ENCODE results near the gene EPOP. TPM values are rescaled to one million over a fixed set of nuclear protein-coding genes. Genes with fewer than 3 reads are reported as not detected.

Gene EPOP
- total RNA-seq, 1 donor from 2014 or later: not detected

GRCh38 chr17:38705803-38706504 is 31.2 kb upstream of the EPOP start:
- peak; percentile 69 for DNase-seq

GRCh38 chr17:38705523-38705802 is 30.7 kb upstream of the EPOP start:
- DNase-seq: no peak

DNA sequence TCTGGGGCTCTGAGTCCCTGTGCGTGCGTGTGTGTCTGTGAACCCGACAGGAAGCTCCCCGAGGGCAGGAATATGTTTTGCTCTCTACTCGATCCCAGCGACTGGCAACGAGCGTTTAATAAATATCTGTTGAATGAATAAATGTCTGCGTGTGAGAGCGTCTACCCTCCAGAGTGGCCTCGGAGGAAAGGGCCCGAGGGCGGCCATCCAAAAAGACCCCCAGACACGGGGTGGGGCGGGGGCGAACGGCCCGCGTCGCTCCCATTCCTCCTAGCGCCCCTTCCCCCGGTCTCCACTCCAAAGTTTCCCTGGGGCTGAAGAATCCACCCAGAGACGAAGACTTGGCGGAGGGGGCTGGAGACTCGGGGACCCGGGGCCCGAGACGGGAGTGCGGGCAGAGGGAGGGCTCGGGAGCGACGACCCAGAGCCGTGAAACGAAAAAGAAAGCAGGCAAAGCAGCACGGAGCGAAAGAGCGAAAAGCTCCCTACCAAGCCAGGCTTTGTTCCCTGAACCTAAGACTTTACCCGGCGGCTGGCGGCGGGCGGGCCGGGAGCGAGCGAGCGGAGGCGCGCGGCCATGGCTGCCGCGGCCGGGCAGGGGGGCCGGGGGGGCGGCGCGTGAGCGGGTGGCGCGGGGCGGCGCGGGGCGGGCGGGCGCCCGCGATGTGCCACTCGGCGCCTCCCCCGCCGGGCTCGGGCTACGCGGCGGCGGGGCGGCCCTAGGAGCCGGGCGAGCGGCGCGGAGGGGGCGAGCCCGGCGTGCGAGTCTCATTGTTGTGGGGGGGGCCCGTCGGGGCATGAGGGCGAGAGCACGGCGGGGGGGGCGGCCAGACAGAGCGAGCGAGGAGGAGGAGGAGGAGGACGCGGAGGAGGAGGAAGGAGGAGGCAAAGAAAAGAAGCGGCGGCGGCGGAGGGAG is 30.1 kb upstream of the EPOP start, which contains the start of gene MLLT6:
MLLT6 (plus strand) TSS at position 668 of the 917 bp plus-strand sequence. CDS start 360 bp downstream, outside the sequence.
- DNase-seq: peak; percentile 92

DNA sequence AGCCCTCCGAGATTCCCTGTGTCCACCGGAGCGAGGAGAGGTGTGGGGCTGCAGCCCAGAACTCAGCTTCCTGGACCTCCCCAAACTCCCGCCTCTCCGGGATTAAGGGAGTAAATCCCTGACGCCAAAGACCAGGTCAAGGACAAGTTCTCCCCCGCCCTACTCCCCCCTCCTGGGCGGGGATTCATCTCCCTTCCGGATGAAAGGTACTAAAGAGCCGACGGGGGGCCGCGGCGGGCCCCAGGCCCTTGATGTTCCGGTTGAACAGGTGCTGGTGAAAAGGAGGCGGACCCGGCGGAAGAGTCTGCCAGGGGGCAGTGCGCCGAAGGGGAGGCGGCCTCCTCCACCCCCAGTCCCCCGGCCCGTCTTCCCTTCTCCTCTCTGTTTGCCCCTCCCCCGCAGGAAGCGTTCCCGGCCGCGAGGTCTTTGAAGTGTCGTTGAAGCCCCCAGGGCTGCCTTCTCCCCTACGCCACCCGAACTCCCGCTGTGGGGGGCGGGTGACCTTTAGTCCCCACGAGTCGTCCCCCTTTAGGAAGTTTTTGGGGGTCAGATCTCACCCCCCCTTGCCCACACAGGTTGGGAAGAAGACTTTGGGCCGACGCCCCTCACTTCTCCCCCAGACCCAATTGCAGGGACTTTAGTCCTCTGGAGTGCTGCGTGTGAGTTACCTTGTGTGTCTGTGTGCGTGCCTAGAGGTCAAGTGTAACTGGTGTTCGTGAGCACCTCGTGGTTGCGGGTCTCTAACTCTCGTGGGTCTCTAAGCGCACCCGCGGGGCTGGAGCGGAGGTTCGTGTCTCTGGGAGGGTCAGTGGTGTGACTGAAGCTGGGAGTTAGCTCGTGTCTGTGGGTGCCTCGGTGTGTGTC is 29.2 kb upstream of the EPOP start:
- DNase-seq: peak; percentile 85

DNA sequence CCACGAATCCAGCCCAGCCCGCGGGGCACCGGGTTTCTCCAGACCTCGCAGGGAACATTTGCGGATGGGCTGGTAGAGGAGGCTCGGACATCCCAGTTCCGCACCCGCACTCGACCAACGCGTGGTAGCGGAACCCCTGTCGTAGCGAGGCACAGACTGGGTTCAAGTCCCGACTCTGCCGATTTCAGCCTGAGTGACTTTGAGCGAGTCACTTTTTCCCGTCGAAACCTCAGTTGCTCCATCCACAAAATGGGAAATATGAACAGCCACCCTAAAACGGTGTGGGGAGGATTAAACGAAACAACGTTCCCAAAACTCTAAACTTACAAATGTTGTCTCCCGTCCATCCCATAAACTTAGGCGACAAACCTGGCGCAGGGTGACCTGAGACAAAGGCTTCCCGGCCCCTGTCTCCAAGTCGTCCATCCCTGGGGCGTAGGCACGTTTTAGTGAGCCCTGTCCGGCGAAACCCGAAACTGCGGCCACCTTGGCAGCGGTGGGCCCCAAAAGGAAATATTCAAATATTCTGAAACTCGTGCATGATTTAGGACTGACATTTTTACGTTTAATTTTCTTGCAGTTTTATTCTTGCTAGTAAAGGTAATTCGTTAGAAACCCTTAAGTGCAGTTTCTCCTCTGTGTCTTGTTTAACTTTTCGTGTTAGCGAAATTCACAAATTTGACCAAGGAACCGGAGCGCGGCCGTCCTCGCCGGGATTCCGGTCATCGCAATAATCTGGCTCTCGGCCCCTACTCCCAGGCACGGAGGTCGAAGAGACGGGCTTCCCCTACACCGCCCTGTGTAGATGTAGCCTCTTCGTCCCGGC is 28.4 kb upstream of the EPOP start:
- no peak for DNase-seq

- peak; percentile 93 for DNase-seq
Observed at GRCh38 chr17:38702166-38702915, 27.6 kb upstream of the EPOP start.

GRCh38 chr17:38701504-38702165 is 26.9 kb upstream of the EPOP start:
- no peak for DNase-seq

GRCh38 chr17:38698760-38699159 is 24.0 kb upstream of the EPOP start:
- no peak for DNase-seq

GRCh38 chr17:38697061-38697820 is 22.5 kb upstream of the EPOP start:
- DNase-seq: no peak

DNA sequence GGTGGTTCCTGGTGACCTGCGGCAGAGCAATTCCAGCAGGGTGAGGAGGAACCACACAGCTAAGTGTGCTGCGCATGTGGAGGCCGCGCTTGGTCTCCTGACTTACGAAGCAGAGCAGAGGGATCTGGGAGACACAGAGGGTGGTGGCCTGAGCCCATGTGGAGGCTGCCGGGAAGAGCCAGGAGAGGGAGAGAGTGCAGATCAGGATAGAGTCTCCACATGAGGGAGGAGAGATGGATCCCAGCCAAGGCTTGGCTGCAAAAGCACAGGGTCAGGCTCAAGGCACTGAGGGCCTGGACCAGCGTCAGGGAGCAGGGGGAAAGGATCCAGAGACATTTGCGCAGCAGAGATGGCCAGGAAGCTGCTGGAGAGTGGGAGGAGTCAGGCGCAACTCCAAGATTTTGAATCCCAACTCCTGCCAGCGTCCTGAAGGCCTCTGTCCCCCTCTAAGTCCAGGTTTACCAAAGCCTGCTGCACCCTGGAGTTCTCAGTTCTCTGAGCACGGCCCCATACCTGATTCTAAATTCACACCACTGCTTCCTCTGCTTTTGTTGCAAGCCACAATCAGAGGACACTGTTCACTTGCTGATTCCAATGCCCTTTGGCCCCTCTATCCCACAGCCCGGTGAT is 19.1 kb upstream of the EPOP start:
- peak; percentile 88 for DNase-seq

DNA sequence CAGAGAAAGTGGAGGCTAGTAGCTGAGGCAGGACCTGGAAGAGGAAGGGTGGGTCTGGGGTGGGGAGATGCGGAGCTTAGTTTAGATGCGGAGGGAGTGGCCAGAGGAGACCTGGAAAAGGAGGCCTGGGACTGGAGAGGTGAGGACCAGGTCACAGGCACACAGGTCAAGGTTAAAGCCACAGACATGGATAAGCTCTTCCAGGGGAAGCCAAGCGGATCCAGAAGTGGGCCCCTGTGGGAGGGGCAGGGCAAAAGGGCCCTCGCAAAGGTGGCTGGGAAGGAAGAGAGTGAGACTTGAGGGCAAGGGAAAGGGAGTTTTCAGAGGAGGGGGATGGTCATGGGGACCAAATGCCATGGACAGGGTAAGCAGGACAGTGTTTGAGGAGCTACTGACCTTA is 16.4 kb upstream of the EPOP start:
- DNase-seq: no peak

DNA sequence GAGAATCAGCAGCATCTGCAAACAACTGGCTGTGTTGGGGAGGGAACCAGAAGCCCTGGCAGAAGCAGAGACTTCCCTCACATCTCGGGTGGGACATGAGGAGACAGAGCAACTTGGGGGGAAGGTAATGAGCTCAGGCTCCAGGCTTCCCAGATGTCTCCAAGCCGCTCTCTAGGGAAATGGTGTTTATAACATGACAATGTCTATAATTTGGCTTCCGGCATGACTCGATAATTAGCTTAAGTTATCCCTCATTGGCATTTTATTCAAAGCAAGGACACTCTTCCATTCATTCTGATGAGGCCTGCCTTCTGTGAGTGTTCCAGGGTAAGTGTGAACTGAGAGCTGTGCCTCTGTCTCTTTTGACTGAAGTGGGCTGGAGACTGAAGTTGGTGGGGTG is 15.6 kb upstream of the EPOP start:
- no peak for DNase-seq

DNA sequence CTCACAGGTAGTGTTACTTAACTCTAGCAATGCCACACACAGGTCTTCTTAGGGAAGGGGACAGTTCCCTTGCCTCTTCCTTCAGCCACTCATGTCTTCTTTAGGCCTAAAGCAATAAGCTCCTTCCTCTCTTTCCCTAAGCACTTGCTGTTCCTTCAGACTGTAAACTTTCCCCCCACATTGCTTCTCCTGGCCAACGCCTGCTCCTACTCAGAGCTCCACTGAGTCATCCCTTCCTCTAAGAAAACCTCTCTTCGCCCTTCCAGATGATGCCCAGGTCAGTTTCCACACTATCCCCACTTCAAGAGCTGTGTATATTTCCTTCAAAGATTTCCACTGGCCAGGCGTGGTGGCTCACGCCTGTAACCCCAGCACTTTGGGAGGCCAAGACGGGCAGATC is 12.5 kb upstream of the EPOP start:
- no peak for DNase-seq

DNA sequence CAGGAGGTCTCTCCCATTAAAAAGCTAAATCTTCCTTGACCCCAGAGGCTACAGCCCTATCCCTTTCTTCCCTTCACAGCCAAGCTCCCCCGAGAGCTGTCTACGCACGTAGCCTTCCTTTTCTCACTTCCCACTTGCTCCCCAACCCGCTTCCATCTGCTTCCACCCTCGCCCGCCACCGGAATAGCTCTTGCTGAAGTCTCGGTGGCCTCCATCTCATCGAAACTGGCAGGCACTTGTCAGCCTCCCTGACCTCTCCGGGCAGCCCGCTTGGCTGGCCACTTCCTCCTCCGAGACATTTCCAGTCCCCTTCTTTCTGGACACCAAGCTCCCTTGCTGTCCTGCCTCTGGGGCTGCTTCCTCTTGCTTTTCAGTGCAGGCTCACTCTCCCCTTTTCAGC is 10.7 kb upstream of the EPOP start:
- DNase-seq: no peak

GRCh38 chr17:38681096-38681495 is 6.3 kb upstream of the EPOP start:
- DNase-seq: no peak

DNA sequence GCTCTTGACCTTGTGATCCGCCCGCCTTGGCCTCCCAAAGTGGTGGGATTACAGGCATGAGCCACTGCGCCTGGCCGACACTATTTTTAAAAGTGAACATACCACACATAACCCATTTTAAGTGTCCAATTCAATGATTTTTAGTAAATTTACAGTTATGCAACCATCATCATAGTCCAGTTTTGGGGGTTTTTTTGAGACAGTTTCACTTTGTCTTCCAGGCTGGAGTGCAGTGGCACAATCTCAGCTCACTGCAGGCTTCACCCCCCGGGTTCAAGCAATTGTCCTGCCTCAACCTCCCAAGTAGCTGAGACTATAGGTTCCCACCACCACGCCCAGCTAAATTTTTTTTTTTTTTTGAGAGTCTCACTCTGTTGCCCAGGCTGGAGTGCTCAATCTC is 3.1 kb upstream of the EPOP start:
- DNase-seq: no peak

DNA sequence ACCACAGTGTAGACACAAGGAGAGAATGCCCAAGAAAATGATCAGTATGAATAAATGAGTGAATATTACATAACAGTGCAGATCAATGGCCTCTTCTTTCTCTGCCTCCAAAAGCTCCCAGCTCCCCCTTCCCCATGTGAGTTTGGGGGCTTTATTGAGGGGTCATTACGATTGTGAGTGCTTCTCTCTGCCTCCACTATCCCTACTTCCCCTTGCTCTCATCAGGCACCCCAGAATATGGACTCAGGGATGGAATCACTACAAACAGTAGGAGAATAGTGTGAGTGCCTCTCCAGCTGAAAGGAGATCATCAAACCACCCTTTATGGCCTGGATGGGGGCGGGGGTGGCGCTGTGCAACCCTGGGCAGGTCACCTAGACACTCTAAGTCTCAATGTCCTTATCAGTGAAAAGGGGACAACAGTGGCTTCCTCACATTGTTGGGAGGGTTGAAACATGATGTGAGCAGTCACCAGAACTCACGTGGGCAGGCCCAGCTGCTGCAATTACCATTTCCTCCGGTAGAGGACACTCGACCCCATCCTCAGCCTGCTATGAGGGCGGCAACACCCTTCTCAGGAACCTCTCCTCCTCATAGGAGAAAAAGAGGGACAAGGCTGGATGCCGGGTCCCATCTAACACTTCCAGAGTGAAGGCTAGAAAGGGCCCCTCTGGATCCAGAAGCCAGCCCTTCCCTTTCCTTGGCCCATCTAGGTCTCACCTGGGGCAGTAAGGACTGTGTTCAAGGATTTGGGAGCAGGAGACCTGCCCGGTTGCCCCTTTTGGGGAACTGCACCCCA is 2.1 kb upstream of the EPOP start:
- DNase-seq: peak; percentile 93

- no peak for DNase-seq
Observed at GRCh38 chr17:38674014-38674748, 576 bp downstream of the EPOP start.

Data from tongue (tissue), 2 donors.